Urothelium cell line (cell line): ENCODE results near the gene MYO6.

Experiments used
- DNase-seq: peaks from one replicate; pipeline ENCODE4 v3.0.0; 2011; ENCODE audit warnings: low spot score, mixed read lengths
- FAIRE-seq: peaks from 2 replicates; lab custom pipeline; 2011; peaks lifted over from hg19 to GRCh38; lab: Jason Lieb, UNC

MYO6 gene

GRCh38 chr6:75819776-75820487 is 70.9 kb downstream of the MYO6 start:
- FAIRE-seq (no peak), DNase-seq (no peak)

- no peak for FAIRE-seq
- DNase-seq = no peak
These were observed 75.1 kb downstream of the MYO6 start for GRCh38 chr6:75824160-75824559.

GRCh38 chr6:75827163-75827562 is 78.1 kb downstream of the MYO6 start:
- FAIRE-seq = no peak
- no peak for DNase-seq

GRCh38 chr6:75830959-75831885 is 82.2 kb downstream of the MYO6 start:
- FAIRE-seq (no peak), DNase-seq (peak; percentile 16)

- DNase-seq = no peak
These were observed 85.4 kb downstream of the MYO6 start for GRCh38 chr6:75834447-75834846.

GRCh38 chr6:75842191-75842590 is 93.2 kb downstream of the MYO6 start:
- no peak for FAIRE-seq
- DNase-seq = no peak

More at GRCh38 chr6:75834447-75834846, 85.4 kb downstream of the MYO6 start:
- FAIRE-seq = no peak

GRCh38 chr6:75842732-75843131 is 93.7 kb downstream of the MYO6 start:
- DNase-seq (no peak), FAIRE-seq (no peak)

- DNase-seq (no peak), FAIRE-seq (no peak)
These were observed 94.4 kb downstream of the MYO6 start for GRCh38 chr6:75843396-75843795.

GRCh38 chr6:75848274-75848673 is 99.2 kb downstream of the MYO6 start:
- no peak for FAIRE-seq
- DNase-seq = no peak

- FAIRE-seq = peak; percentile 20
These were observed 100.4 kb downstream of the MYO6 start for GRCh38 chr6:75849329-75850025.

GRCh38 chr6:75850026-75850833 is 101.2 kb downstream of the MYO6 start:
- FAIRE-seq = no peak
- no peak for DNase-seq

More at GRCh38 chr6:75849329-75850025, 100.4 kb downstream of the MYO6 start:
- no peak for DNase-seq

- no peak for DNase-seq
- no peak for FAIRE-seq
These were observed 103.7 kb downstream of the MYO6 start for GRCh38 chr6:75852721-75853120.

- FAIRE-seq (no peak), DNase-seq (no peak)
These were observed 104.8 kb downstream of the MYO6 start for GRCh38 chr6:75853806-75854205.

GRCh38 chr6:75855052-75855451 is 106.0 kb downstream of the MYO6 start:
- DNase-seq (peak; percentile 12), FAIRE-seq (no peak)

- FAIRE-seq = no peak
These were observed 107.9 kb downstream of the MYO6 start for GRCh38 chr6:75856902-75857301.

GRCh38 chr6:75863001-75863400 is 114.0 kb downstream of the MYO6 start:
- no peak for DNase-seq
- FAIRE-seq = no peak

More at GRCh38 chr6:75856902-75857301, 107.9 kb downstream of the MYO6 start:
- no peak for DNase-seq

GRCh38 chr6:75863784-75864183 is 114.7 kb downstream of the MYO6 start:
- no peak for DNase-seq
- no peak for FAIRE-seq

GRCh38 chr6:75864446-75864845 is 115.4 kb downstream of the MYO6 start:
- no peak for FAIRE-seq
- DNase-seq = no peak

- FAIRE-seq = no peak
These were observed 121.3 kb downstream of the MYO6 start for GRCh38 chr6:75870389-75870788.

GRCh38 chr6:75874224-75874623 is 125.2 kb downstream of the MYO6 start:
- DNase-seq (no peak), FAIRE-seq (no peak)

More at GRCh38 chr6:75870389-75870788, 121.3 kb downstream of the MYO6 start:
- DNase-seq = no peak
